22Rv1 (cell line): ENCODE measurements around the gene ALDH1B1.

Experiments used
- CTCF ChIP-seq: fragments of 450-650 bp; IDR thresholded peaks from 2 replicates; pipeline ENCODE4 v1.5.1; 2017; ENCODE audit warnings: mild to moderate bottlenecking
- ZFX ChIP-seq: fragments of 450-650 bp; IDR thresholded peaks from 2 replicates; pipeline ENCODE4 v1.6.1; 2017; ENCODE audit warnings: antibody characterized with exemption, borderline replicate concordance

- TF ChIP-seq CTCF (no peak), ZFX (no peak)
These were observed 26.7 kb downstream of the ALDH1B1 start for GRCh38 chr9:38419181-38419580.
